Lower leg skin (tissue), 4 donors: Measurements from ENCODE around the gene PLA2G2F. TPM values are rescaled to one million over a fixed set of nuclear protein-coding genes. Genes with fewer than 3 reads are reported as not detected.

Source experiments
- DNase-seq, 2 donors: peaks; one replicate each; pipeline ENCODE4 v3.0.0-alpha.2; 2019; ENCODE audit warnings: low spot score in 2 of 2
- H3K4me3 ChIP-seq: fragments of 200-600 bp; sonication (generic); 2 replicates; pipeline ENCODE4 v1.5.1; 2017; ENCODE audit warnings: mild to moderate bottlenecking, low read depth; ENCODE audit not compliant: poor library complexity, severe bottlenecking
- POLR2A ChIP-seq, 2 donors: fragments of 450-650 bp; IDR thresholded peaks; one replicate each; pipeline ENCODE4 v1.6.1; 2016 to 2017; ENCODE audit warnings: antibody characterized with exemption in 2 of 2, mild to moderate bottlenecking in 1 of 2, moderate library complexity in 1 of 2
- WGBS, 2 donors: methylation state at CpG; one replicate each; pipeline ENCODE4 v1.1.5; 2018; 5-methylcytosine and 5-hydroxymethylcytosine counted together
- intact Hi-C: fragments of 100-400 bp; cut with DNase I; formaldehyde crosslinking; loops from one replicate; pipeline ENCODE4 v1.15.0; 2023; ENCODE audit warnings: low total_unique reads
- total RNA-seq, 4 donors: library from RNA; depleted of rRNA; stranded (reverse); fragments of >200 nt; gene quantifications; one replicate each; pipeline ENCODE4 v1.1.0, GENCODE V29; 2016
- TF ChIP-seq, protein P1 (sequence below), 3 donors: fragments of 450-650 bp; IDR thresholded peaks; one replicate each; pipeline ENCODE4 v1.5.1; 2016; ENCODE audit warnings: antibody characterized with exemption in 3 of 3, mild to moderate bottlenecking in 3 of 3, moderate library complexity in 2 of 3

PLA2G2F gene
- total RNA-seq, 4 donors from 2014 or later: 19.9 to 29.0 (median 24.6) TPM

DNA sequence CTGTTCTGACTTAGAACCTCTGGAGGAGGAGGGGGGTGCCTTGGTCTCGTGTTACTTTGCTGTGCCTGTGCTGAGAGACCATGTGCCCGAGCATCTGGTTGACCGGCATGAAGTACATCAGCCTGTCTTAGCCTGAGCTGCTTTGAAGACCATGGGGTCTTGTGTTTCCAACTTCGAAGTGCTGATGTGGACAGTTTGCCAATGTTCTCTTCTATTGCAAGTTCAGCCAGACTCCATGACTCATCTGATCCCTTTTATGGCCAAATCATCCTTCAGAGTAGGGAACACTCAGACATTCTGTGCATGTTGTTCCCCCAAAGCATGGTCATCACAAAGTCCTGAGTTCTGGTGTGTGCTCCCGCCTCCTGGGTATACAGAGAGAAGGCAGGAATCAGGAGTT is 53.2 kb downstream of the PLA2G2F start:
- TF ChIP-seq, protein P1, sequence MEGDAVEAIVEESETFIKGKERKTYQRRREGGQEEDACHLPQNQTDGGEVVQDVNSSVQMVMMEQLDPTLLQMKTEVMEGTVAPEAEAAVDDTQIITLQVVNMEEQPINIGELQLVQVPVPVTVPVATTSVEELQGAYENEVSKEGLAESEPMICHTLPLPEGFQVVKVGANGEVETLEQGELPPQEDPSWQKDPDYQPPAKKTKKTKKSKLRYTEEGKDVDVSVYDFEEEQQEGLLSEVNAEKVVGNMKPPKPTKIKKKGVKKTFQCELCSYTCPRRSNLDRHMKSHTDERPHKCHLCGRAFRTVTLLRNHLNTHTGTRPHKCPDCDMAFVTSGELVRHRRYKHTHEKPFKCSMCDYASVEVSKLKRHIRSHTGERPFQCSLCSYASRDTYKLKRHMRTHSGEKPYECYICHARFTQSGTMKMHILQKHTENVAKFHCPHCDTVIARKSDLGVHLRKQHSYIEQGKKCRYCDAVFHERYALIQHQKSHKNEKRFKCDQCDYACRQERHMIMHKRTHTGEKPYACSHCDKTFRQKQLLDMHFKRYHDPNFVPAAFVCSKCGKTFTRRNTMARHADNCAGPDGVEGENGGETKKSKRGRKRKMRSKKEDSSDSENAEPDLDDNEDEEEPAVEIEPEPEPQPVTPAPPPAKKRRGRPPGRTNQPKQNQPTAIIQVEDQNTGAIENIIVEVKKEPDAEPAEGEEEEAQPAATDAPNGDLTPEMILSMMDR (IDR thresholded peaks at IDR 0.05): no peak
- no peak for TF ChIP-seq POLR2A (IDR thresholded peaks at IDR 0.05)
- H3K4me3 ChIP-seq: no peak overlapping the region
- WGBS, 2 donors: 59 to 69% methylated on average over 5 of the region's 5 CpGs
- DNase-seq: no peak
- intact Hi-C loops: no loop called here

DNA sequence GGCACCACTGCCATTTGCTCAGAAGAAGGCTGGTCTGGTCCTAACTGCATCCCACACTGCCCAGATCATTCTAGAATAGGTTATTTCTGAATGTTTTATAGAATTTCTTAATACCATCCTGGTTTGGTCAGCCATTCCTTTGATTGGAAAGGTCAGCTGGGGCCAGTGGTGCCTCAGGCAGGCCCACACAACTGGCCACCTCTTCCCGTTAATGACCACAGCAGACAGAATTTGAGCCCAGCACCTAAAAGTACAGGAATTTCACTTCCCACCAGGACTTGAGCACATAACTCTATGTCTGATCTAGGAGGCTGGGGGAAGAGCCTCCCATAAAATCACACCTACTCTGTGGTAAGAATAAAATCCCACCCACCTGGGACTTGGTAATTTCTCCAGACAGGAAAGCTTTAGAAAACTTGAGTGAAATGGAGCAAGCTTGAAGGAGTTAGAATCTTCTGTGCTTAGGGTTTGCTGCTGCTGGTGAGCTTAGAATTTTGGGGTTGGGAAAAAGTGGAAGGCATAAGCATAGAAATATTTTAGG is 53.8 kb downstream of the PLA2G2F start:
- TF ChIP-seq, protein P1 (IDR thresholded peaks at IDR 0.05): no peak
- no peak for TF ChIP-seq POLR2A (IDR thresholded peaks at IDR 0.05)
- whole genome bisulfite sequencing, 2 donors: 82 to 90% methylated on average over 1 of the region's 1 CpG
- DNase-seq: no peak
- H3K4me3 ChIP-seq: no peak overlapping the region
- intact Hi-C loops: no loop called here

DNA sequence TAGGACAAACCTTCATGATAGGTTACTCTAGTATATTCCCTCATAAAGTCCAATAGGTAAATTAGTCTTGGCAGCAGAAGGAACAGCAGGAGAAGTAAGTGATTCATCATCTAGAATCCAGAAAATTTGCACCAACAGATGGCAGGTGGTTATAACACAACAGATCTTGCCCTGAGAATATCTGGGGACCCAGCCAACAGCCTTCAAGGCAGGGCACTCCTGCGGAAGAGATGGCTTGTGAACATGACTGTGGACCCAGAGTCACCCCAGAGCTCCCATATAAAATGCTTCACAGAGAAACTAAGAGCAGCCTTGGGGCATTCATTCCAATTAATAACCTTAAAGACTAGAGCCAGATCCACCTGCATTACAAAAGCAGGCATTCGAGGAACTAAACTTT is 55.1 kb downstream of the PLA2G2F start:
- intact Hi-C loops: no loop called here
- WGBS, 2 donors: 47 to 50% methylated on average over 2 of the region's 2 CpGs
- TF ChIP-seq, protein P1 (IDR thresholded peaks at IDR 0.05): no peak
- TF ChIP-seq POLR2A (IDR thresholded peaks at IDR 0.05): no peak
- no peak for DNase-seq
- no peak overlapping the region for H3K4me3 ChIP-seq

DNA sequence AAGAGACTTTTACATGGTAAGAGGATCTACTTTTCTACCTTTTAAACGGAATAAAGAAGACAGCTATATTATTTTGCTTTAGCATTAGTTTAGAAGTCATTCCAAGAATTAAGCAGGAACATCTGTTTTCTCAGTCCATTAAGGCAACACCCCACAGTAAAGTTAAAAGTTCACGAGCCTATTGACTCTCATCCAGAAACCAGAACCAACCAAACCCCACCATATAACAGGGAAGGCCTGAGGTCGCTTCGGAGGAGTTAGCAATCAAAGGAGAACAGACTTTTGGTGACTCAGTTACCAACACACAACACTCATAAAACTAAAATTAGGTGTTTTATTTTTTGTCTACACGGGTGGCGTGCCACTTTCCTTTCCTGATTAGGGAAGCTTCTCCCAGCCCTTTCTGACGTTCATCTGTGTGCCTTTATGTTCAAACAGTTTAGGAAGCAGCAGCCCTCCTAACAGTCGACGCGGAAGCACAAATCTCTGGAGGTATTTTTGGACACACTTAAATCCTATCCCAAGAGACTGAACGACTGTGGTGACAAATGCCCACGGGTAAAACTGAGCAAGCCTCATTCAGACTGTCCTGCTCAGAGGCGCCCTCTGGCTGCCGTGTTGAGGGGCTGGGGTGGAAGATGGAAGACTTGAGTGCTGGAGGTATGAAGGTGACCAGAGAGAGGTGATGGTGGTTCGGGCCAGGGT is 55.8 kb downstream of the PLA2G2F start:
- no peak overlapping the region for H3K4me3 ChIP-seq
- TF ChIP-seq POLR2A (IDR thresholded peaks at IDR 0.05): no peak
- TF ChIP-seq, protein P1 (IDR thresholded peaks at IDR 0.05): peak in 1 of 3 donors; percentile 59
- 15 to 17% methylated on average over 15 of the region's 15 CpGs for WGBS, 2 donors
- intact Hi-C loops: no loop called here
- peak; percentile 49 to 91 for DNase-seq

DNA sequence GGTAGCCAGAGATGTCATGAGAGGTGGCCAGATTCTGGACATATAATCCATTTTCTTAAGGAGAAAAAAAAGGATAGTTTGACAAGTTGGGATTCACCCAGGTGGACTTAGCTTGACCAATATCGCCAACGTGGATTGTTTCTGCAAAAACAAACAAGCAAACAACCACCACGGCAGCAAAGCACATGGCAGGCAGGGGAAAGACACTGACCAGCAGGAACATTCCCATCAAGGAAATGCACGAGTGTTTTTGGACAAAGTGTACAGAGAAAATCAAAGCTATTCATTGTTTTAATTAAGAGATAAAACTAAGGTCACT is 56.3 kb downstream of the PLA2G2F start:
- no peak overlapping the region for H3K4me3 ChIP-seq
- TF ChIP-seq, protein P1 (IDR thresholded peaks at IDR 0.05): no peak
- TF ChIP-seq POLR2A (IDR thresholded peaks at IDR 0.05): no peak
- WGBS, 2 donors: 67 to 79% methylated on average over 4 of the region's 4 CpGs
- DNase-seq: no peak
- intact Hi-C loops: no loop called here
